Measurements from ENCODE around the gene ARHGAP26. TPM values are rescaled to one million over a fixed set of nuclear protein-coding genes. Genes with fewer than 3 reads are reported as not detected.

ARHGAP26 gene
- total RNA-seq, 1 experiment from 2014 or later, result 34.5 TPM

DNA sequence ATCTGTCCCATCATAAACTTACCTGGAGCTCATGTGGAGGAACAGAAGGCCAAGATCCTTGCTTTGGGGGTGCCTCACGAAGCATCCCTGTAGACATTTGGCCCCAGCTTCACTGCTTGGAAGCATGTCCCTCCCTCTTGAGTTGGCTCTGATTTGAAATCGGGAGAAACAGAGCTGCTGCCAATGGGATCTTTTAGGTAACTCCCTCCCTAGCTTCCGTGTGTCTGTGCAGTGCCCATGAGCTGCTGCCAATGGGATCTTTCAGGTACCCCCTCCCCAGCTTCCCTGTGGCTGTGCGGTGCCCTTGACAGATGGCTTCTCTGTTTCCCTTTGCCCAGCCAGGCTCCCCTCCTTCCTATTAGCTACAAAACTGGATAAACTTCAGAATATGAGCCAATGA is 455.3 kb downstream of the ARHGAP26 start (continued):
- no peak for TF ChIP-seq ZNF274 (IDR thresholded peaks at IDR 0.05; ENCODE audit: low read depth, low read length)
- no peak for TF ChIP-seq SP1 (IDR thresholded peaks at IDR 0.05; ENCODE audit: low read depth)
- no peak for TF ChIP-seq EGR1 (IDR thresholded peaks at IDR 0.05; ENCODE audit: low read depth)
- TF ChIP-seq POLR2A (IDR thresholded peaks at IDR 0.05; ENCODE audit: borderline replicate concordance, extremely low read depth, insufficient read depth, insufficient read length), result no peak
- no peak for TF ChIP-seq FOSL1 (IDR thresholded peaks at IDR 0.05; ENCODE audit: low read depth)
- TF ChIP-seq TCF7L2 (IDR thresholded peaks at IDR 0.05; ENCODE audit: borderline replicate concordance, extremely low read depth, insufficient read depth, insufficient read length), result no peak
- no peak for TF ChIP-seq CBX3 (IDR thresholded peaks at IDR 0.05; ENCODE audit: low read depth)

DNA sequence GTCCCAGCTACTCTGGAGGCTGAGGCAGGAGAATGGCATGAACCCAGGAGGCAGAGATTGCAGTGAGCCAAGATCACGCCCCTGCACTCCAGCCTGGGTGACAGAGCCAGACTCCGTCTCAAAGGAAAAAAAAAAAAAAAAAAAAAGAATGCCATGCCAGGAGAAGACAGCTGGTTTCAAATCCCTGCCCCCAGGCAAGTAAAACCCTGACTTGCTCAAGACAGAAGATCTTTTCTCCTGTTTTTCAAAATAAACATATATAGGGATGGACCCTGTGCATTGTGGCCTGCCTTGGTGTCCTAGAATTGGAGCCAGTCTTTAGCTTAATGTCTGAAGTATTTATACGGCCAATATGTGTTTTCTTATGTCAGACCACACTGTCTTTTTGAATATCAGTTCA is 456.2 kb downstream of the ARHGAP26 start:
- ChIA-PET CTCF (interaction anchor here (1.4 kb wide), 1 partner anchor 17 kb away, joined by 3 read pairs; no protein-coding TSS in a partner anchor), POLR2A (no interaction called here)
- TF ChIP-seq EGR1 (IDR thresholded peaks at IDR 0.05; ENCODE audit: low read depth), result no peak
- no peak for TF ChIP-seq EZH2 (IDR thresholded peaks at IDR 0.05)
- no peak for TF ChIP-seq POLR2A (IDR thresholded peaks at IDR 0.05; ENCODE audit: borderline replicate concordance, extremely low read depth, insufficient read depth, insufficient read length)
- TF ChIP-seq RAD21 (IDR thresholded peaks at IDR 0.05; ENCODE audit: low read depth), result no peak
- TF ChIP-seq ELF1 (IDR thresholded peaks at IDR 0.05; ENCODE audit: borderline replicate concordance, low read depth), result no peak
- no peak for TF ChIP-seq POLR2AphosphoS5 (IDR thresholded peaks at IDR 0.05; ENCODE audit: low read depth, low read length)
- TF ChIP-seq, protein P1, sequence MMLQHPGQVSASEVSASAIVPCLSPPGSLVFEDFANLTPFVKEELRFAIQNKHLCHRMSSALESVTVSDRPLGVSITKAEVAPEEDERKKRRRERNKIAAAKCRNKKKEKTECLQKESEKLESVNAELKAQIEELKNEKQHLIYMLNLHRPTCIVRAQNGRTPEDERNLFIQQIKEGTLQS (IDR thresholded peaks at IDR 0.05), result no peak
- TF ChIP-seq SRF (IDR thresholded peaks at IDR 0.05; ENCODE audit: low read depth), result no peak
- TF ChIP-seq EZH2phosphoT487 (IDR thresholded peaks at IDR 0.05; ENCODE audit: borderline replicate concordance), result no peak
- no peak for TF ChIP-seq ZNF274 (IDR thresholded peaks at IDR 0.05; ENCODE audit: low read depth, low read length)
- no peak for TF ChIP-seq CEBPB (IDR thresholded peaks at IDR 0.05; ENCODE audit: low read depth)
- TF ChIP-seq TCF7L2 (IDR thresholded peaks at IDR 0.05; ENCODE audit: borderline replicate concordance, extremely low read depth, insufficient read depth, insufficient read length), result no peak

More for the DNA sequence above, 456.2 kb downstream of the ARHGAP26 start:
- no peaks in the 10 kb centered on the region for H3K36me3 ChIP-seq (ENCODE audit: control insufficient read depth in 1 of 2, insufficient read depth in 2 of 2, low read length in 2 of 2)
- intact Hi-C loops (cut with micrococcal nuclease), result no loop called here
- no peak overlapping the region for H2AFZ ChIP-seq (ENCODE audit: low read depth, low read length, poor library complexity, severe bottlenecking)
- ATAC-seq (no peak), DNase-seq (ENCODE audit: low read depth, low spot score) (no peak)
- H3K27ac ChIP-seq (ENCODE audit: low read depth, low read length), result no peak overlapping the region
- H3K9me2 ChIP-seq (ENCODE audit: insufficient read depth), result no peaks in the 10 kb centered on the region
- H4K20me1 ChIP-seq (ENCODE audit: insufficient read depth), result no peaks in the 10 kb centered on the region
- no peaks in the 10 kb centered on the region for H3K4me1 ChIP-seq (ENCODE audit: control insufficient read depth in 1 of 2, insufficient read depth in 2 of 2, low read length in 2 of 2)
- no peak overlapping the region for H3K4me3 ChIP-seq (replicated peaks in 1 of 2; ENCODE audit: low read depth in 1 of 2, low read length in 2 of 2)
- no peaks in the 10 kb centered on the region for H3K9me3 ChIP-seq (ENCODE audit: control insufficient read depth in 1 of 2, insufficient read depth in 1 of 2, low read depth in 1 of 2, low read length in 2 of 2)
- no TSS peak for BruUV-seq (replicated peaks)
- H3K9ac ChIP-seq (ENCODE audit: low read length), result no peak overlapping the region
- no peaks in the 10 kb centered on the region for H3K27me3 ChIP-seq (ENCODE audit: insufficient read depth, low read length)
- RAD21 ChIA-PET (ENCODE audit: low non-redundant PET in 1 of 2, low total read pairs in 2 of 2, uncharacterized antibody in 2 of 2, unreplicated experiment in 2 of 2), result no interaction called here
- H3K4me2 ChIP-seq (ENCODE audit: low read length), result no peak overlapping the region
- no peaks in the 10 kb centered on the region for H3K79me2 ChIP-seq (ENCODE audit: insufficient read depth, low read length)
